Naive thymus-derived CD4-positive, alpha-beta T cell (primary cell): ENCODE results near the gene CCDC112. TPM values are rescaled to one million over a fixed set of nuclear protein-coding genes. Genes with fewer than 3 reads are reported as not detected.

Experiments
- ATAC-seq: fragments of 150-1000 bp; cut with Tn5 transposase; 2 replicates; pipeline ENCODE4 v1.10.0; 2021; ENCODE audit warnings: mild to moderate bottlenecking, moderate library complexity
- CTCF ChIA-PET: fragments of 350-600 bp; sonication (Branson Sonifier 250); formaldehyde crosslinking; loops from one replicate; lab custom pipeline; 2021; ENCODE audit warnings: antibody characterized with exemption; lab: Charles Lee
- POLR2A ChIA-PET: fragments of 350-600 bp; sonication (Branson Sonifier 250); formaldehyde crosslinking; loops from one replicate; lab custom pipeline; 2021; ENCODE audit warnings: antibody characterized with exemption, inconsistent platforms; lab: Charles Lee
- DNase-seq, 9 donors: peaks; one replicate each; pipeline versions ENCODE4 v3.0.0 to v3.0.0-alpha.2; 2020 to 2022; ENCODE audit warnings: mixed read lengths in 1 of 9
- H3K27ac ChIP-seq: one replicate; pipeline ENCODE4 v1.7.0; 2013; ENCODE audit warnings: mild to moderate bottlenecking, low read depth, low read length, moderate library complexity
- H3K27me3 ChIP-seq, 2 donors: one replicate each; pipeline ENCODE4 v1.7.0; 2013; ENCODE audit warnings: low read length in 2 of 2, mild to moderate bottlenecking in 2 of 2, moderate library complexity in 2 of 2; ENCODE audit not compliant: control insufficient read depth in 2 of 2, insufficient read depth in 2 of 2
- H3K36me3 ChIP-seq, 3 experiments: 1 replicate in 2 of 3; 2 replicates in 1 of 3; pipeline ENCODE4 v1.7.0; 2013; ENCODE audit warnings: low read length in 3 of 3, mild to moderate bottlenecking in 3 of 3, moderate library complexity in 1 of 3; ENCODE audit not compliant: insufficient read depth in 3 of 3, control insufficient read depth in 2 of 3
- H3K4me1 ChIP-seq, 2 donors: one replicate each; pipeline ENCODE4 v1.7.0; 2013; ENCODE audit warnings: low read length in 2 of 2, mild to moderate bottlenecking in 2 of 2, moderate library complexity in 1 of 2; ENCODE audit not compliant: control insufficient read depth in 2 of 2, insufficient read depth in 2 of 2
- H3K4me3 ChIP-seq: 2 replicates; pipeline ENCODE4 v1.7.0; 2013; ENCODE audit warnings: mild to moderate bottlenecking, low read length
- H3K9me3 ChIP-seq, 3 experiments: 1 replicate in 2 of 3; 2 replicates in 1 of 3; pipeline ENCODE4 v1.7.0; 2013; ENCODE audit warnings: low read length in 3 of 3; ENCODE audit not compliant: control insufficient read depth in 2 of 3
- H3K27ac Mint-ChIP-seq, 9 donors: one replicate each; pipeline ENCODE4 v1.8.0; 2020 to 2022; ENCODE audit warnings: mixed read lengths in 9 of 9, mild to moderate bottlenecking in 8 of 9, moderate library complexity in 5 of 9, inconsistent platforms in 2 of 9
- H3K27me3 Mint-ChIP-seq, 5 donors: one replicate each; pipeline ENCODE4 v1.8.0; 2021 to 2022; ENCODE audit warnings: mixed read lengths in 5 of 5, mild to moderate bottlenecking in 1 of 5
- H3K36me3 Mint-ChIP-seq, 5 donors: one replicate each; pipeline ENCODE4 v1.8.0; 2020 to 2022; ENCODE audit warnings: mixed read lengths in 5 of 5, mild to moderate bottlenecking in 3 of 5, inconsistent platforms in 1 of 5
- H3K4me1 Mint-ChIP-seq, 7 donors: one replicate each; pipeline ENCODE4 v1.8.0; 2020 to 2022; ENCODE audit warnings: mixed read lengths in 7 of 7, mild to moderate bottlenecking in 3 of 7, inconsistent platforms in 1 of 7
- H3K4me3 Mint-ChIP-seq, 10 donors: one replicate each; pipeline ENCODE4 v1.8.0; 2020 to 2022; ENCODE audit warnings: mild to moderate bottlenecking in 10 of 10, mixed read lengths in 10 of 10, moderate library complexity in 6 of 10, inconsistent platforms in 2 of 10
- H3K9me3 Mint-ChIP-seq, 11 donors: one replicate each; pipeline ENCODE4 v1.8.0; 2020 to 2022; ENCODE audit warnings: mixed read lengths in 11 of 11, mild to moderate bottlenecking in 4 of 11, inconsistent platforms in 1 of 11, moderate library complexity in 1 of 11
- intact Hi-C, 2 donors: fragments of 100-400 bp; cut with micrococcal nuclease; formaldehyde crosslinking; loops; one replicate each; pipeline ENCODE4 v1.15.1; 2023
- polyA plus RNA-seq, 2 donors: library from polyadenylated mRNA; unstranded; fragments of 300-500 nt; fragmentation: Illumina TruSeq; gene quantifications; one replicate each; pipeline ENCODE4 v1.2.3, GENCODE V29; 2021
- total RNA-seq, 6 experiments: library from RNA in 5 of 6; stranded (reverse) in 5 of 6; gene quantifications; 1 replicate in 5 of 6; 2 replicates in 1 of 6; pipeline ENCODE4 v1.2.3 and lab custom pipeline; 2021 to 2026

Gene CCDC112
- total and polyA plus RNA-seq, 7 experiments from 2014 or later, result 0.51 to 8.5 (median 3.6) TPM

GRCh38 chr5:115272297-115272958, 24.0 kb downstream of the CCDC112 start:
- Mint-ChIP-seq H3K9me3 (no peaks in the 10 kb centered on the region), H3K4me3 (no peak overlapping the region), H3K4me1 (no peaks in the 10 kb centered on the region), H3K27me3 (peaks cover 0 to 20% (median 0%) of the 10 kb centered on the region in 5 donors), H3K27ac (no peak overlapping the region), H3K36me3 (peaks cover 0 to 32% (median 24%) of the 10 kb centered on the region in 5 donors)
- DNase-seq, result no peak
- Histone ChIP-seq H3K4me3 (no peak overlapping the region), H3K9me3 (no peaks in the 10 kb centered on the region), H3K27me3 (no peaks in the 10 kb centered on the region), H3K27ac (no peak overlapping the region), H3K36me3 (peaks cover 0 to 3% (median 0%) of the 10 kb centered on the region in 3 experiments), H3K4me1 (no peaks in the 10 kb centered on the region)
- intact Hi-C loops, result no loop called here
- CTCF ChIA-PET, result no interaction called here
- POLR2A ChIA-PET, result no interaction called here
- no peak for ATAC-seq

GRCh38 chr5:115271295-115272050, 25.0 kb downstream of the CCDC112 start:
- H3K27me3 Mint-ChIP-seq, result peaks cover 0 to 24% (median 0%) of the 10 kb centered on the region in 5 donors
- peak; percentile 29 for ATAC-seq
- intact Hi-C loops, result no loop called here
- ChIA-PET POLR2A (no interaction called here), CTCF (no interaction called here)
- H3K27me3 ChIP-seq, result no peaks in the 10 kb centered on the region
- H3K36me3 ChIP-seq, result peaks cover 0 to 3% (median 0%) of the 10 kb centered on the region in 3 experiments
- no peak overlapping the region for H3K4me3 ChIP-seq
- no peak overlapping the region for H3K27ac Mint-ChIP-seq
- no peaks in the 10 kb centered on the region for H3K4me1 ChIP-seq
- no peaks in the 10 kb centered on the region for H3K9me3 ChIP-seq
- no peak for DNase-seq
- no peak overlapping the region for H3K4me3 Mint-ChIP-seq
- H3K9me3 Mint-ChIP-seq, result no peaks in the 10 kb centered on the region
- no peak overlapping the region for H3K27ac ChIP-seq
- H3K4me1 Mint-ChIP-seq, result no peaks in the 10 kb centered on the region
- peaks cover 0 to 29% (median 23%) of the 10 kb centered on the region in 5 donors for H3K36me3 Mint-ChIP-seq

- Mint-ChIP-seq H3K4me1 (peaks cover 0 to 10% (median 7%) of the 10 kb centered on the region in 7 donors), H3K36me3 (peaks cover 0 to 11% (median 5%) of the 10 kb centered on the region in 5 donors), H3K27ac (no peak overlapping the region), H3K27me3 (peaks cover 0 to 23% (median 0%) of the 10 kb centered on the region in 5 donors), H3K4me3 (no peak overlapping the region), H3K9me3 (no peaks in the 10 kb centered on the region)
- Histone ChIP-seq H3K9me3 (no peaks in the 10 kb centered on the region), H3K27ac (no peak overlapping the region), H3K4me1 (no peaks in the 10 kb centered on the region), H3K27me3 (no peaks in the 10 kb centered on the region), H3K4me3 (no peak overlapping the region), H3K36me3 (peaks cover 0 to 1% (median 0%) of the 10 kb centered on the region in 3 experiments)
- ChIA-PET POLR2A (interaction anchor here (1.0 kb wide), 1 partner anchor 9 kb away, joined by 3 read pairs; no protein-coding TSS in a partner anchor), CTCF (no interaction called here)
- intact Hi-C loops, result no loop called here
- DNase-seq, result no peak
- ATAC-seq, result no peak
Measured at GRCh38 chr5:115267617-115268016, 28.8 kb downstream of the CCDC112 start.

GRCh38 chr5:115265220-115265619, 31.2 kb downstream of the CCDC112 start:
- Mint-ChIP-seq H3K9me3 (peaks cover 0 to 2% (median 0%) of the 10 kb centered on the region in 11 donors), H3K36me3 (peaks cover 0 to 17% (median 3%) of the 10 kb centered on the region in 5 donors), H3K4me1 (peaks cover 17 to 33% (median 26%) of the 10 kb centered on the region in 7 donors), H3K27ac (no peak overlapping the region), H3K27me3 (peaks cover 0 to 13% (median 0%) of the 10 kb centered on the region in 5 donors), H3K4me3 (no peak overlapping the region)
- Histone ChIP-seq H3K4me3 (no peak overlapping the region), H3K9me3 (no peaks in the 10 kb centered on the region), H3K36me3 (peaks cover 0 to 5% (median 0%) of the 10 kb centered on the region in 3 experiments), H3K27me3 (no peaks in the 10 kb centered on the region), H3K4me1 (peaks cover 15% of the 10 kb centered on the region in 2 donors), H3K27ac (no peak overlapping the region)
- DNase-seq (no peak), ATAC-seq (no peak)
- ChIA-PET CTCF (interaction anchor here (1.2 kb wide), 1 partner anchor 44 kb away, joined by 3 read pairs; no protein-coding TSS in a partner anchor), POLR2A (interaction anchor here (0.6 kb wide), 1 partner anchor 14 kb away, joined by 4 read pairs; no protein-coding TSS in a partner anchor)
- intact Hi-C loops, result no loop called here

- Mint-ChIP-seq H3K27ac (no peak overlapping the region), H3K36me3 (peaks cover 0 to 17% (median 3%) of the 10 kb centered on the region in 5 donors), H3K4me3 (no peak overlapping the region), H3K27me3 (peaks cover 0 to 9% (median 0%) of the 10 kb centered on the region in 5 donors), H3K9me3 (peaks cover 0 to 2% (median 0%) of the 10 kb centered on the region in 11 donors), H3K4me1 (peaks cover 17 to 37% (median 27%) of the 10 kb centered on the region in 7 donors)
- intact Hi-C loops, result no loop called here
- POLR2A ChIA-PET, result no interaction called here
- no peaks in the 10 kb centered on the region for H3K9me3 ChIP-seq
- H3K27me3 ChIP-seq, result no peaks in the 10 kb centered on the region
- no peak for ATAC-seq
- no peak for DNase-seq
- peaks cover 15% of the 10 kb centered on the region in 2 donors for H3K4me1 ChIP-seq
- CTCF ChIA-PET, result no interaction called here
- peaks cover 0 to 5% (median 0%) of the 10 kb centered on the region in 3 experiments for H3K36me3 ChIP-seq
- H3K4me3 ChIP-seq, result no peak overlapping the region
- H3K27ac ChIP-seq, result no peak overlapping the region
Measured at GRCh38 chr5:115264786-115265185, 31.7 kb downstream of the CCDC112 start.

- peak overlapping the region; percentile 83 to 96 (median 94) for H3K27ac Mint-ChIP-seq
- ChIA-PET POLR2A (interaction anchor here (1.0 to 3.2 kb wide), 5 partner anchors 9 to 361 kb away, joined by 4 to 26 read pairs (median 5); partner anchors contain the start of genes CCDC112 and TMED7), CTCF (no interaction called here)
- Histone ChIP-seq H3K4me3 (peak overlapping the region; percentile 94), H3K27ac (peak overlapping the region; percentile 76), H3K36me3 (peaks cover 0 to 5% (median 0%) of the 10 kb centered on the region in 3 experiments), H3K27me3 (no peaks in the 10 kb centered on the region), H3K9me3 (no peaks in the 10 kb centered on the region), H3K4me1 (peaks cover 15 to 23% of the 10 kb centered on the region in 2 donors)
- DNase-seq, result peak in 1 of 9 donors; percentile 3
- peaks cover 0 to 2% (median 0%) of the 10 kb centered on the region in 11 donors for H3K9me3 Mint-ChIP-seq
- peaks cover 0 to 4% (median 0%) of the 10 kb centered on the region in 5 donors for H3K27me3 Mint-ChIP-seq
- peaks cover 33 to 54% (median 39%) of the 10 kb centered on the region in 7 donors for H3K4me1 Mint-ChIP-seq
- intact Hi-C loops, result loop anchor here in 1 of 2 donors (2.0 kb wide), 3 partner anchors 34 to 822 kb away; partner anchors contain the start of genes CCDC112 and COMMD10
- ATAC-seq, result no peak
- peaks cover 0 to 20% (median 7%) of the 10 kb centered on the region in 5 donors for H3K36me3 Mint-ChIP-seq
- peak overlapping the region; percentile 91 to 100 (median 96) for H3K4me3 Mint-ChIP-seq
Measured at GRCh38 chr5:115263078-115263380, 33.4 kb downstream of the CCDC112 start.
